GM04503 (cell line): ENCODE measurements around the gene UNC5B.

Source experiments
- DNase-seq: peaks from one replicate; pipeline ENCODE4 v3.0.0-alpha.2; 2012; ENCODE audit warnings: low read depth

Gene UNC5B

DNA sequence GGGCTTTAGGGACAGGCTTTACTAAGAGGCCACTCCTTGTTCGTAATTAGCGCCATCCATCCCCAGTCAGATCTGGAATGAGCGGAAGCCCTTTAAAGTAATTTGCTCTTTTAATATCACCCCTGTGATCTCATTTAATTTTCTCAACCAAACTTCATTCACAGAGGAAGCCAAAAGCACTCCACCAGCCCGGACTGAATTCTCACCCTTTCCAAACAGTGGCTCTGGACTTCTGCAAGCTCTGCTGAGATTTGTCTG lies 43.1 kb downstream of the UNC5B start:
- no peak for DNase-seq

DNA sequence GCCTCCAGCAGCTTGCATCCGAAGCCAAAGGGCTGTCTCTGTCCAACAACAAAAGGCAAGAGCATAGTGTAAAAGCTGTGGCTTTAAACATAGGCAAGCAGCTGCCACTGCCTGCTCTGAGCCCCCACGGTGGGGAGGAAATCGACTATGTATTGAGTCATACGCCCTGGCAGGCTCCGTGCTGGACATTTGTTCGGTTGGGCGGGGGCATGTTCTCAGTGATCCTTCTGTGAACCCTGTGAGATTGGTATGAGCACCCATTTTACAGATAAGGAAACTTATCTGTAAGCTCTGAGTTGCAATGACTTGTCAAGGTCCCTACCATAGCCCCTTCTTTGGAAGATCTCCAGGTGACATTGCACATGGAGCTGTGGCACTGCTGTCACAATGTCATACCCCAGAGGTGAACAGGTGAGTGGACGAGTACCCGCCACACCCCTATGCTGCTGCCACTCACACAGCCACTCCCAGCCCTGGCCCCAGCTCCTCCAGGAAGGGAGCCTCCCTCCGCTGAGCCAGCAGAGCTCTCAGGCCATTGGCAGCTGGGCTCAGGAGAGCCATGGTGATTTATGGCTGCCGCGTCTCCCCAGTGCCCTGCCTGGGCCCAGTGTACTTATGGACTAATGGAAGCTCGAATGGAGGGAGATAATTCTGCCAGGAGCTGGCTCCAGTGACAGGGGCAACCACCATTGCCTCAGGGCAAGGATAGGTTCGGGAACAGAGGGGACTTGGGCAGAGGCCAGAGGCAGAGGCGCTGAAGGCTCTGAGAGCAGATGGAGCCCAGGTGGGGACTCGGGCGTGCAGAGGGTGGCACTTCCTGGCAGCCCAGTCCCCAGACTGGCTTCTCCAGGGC lies 43.7 kb downstream of the UNC5B start:
- DNase-seq, result no peak

DNA sequence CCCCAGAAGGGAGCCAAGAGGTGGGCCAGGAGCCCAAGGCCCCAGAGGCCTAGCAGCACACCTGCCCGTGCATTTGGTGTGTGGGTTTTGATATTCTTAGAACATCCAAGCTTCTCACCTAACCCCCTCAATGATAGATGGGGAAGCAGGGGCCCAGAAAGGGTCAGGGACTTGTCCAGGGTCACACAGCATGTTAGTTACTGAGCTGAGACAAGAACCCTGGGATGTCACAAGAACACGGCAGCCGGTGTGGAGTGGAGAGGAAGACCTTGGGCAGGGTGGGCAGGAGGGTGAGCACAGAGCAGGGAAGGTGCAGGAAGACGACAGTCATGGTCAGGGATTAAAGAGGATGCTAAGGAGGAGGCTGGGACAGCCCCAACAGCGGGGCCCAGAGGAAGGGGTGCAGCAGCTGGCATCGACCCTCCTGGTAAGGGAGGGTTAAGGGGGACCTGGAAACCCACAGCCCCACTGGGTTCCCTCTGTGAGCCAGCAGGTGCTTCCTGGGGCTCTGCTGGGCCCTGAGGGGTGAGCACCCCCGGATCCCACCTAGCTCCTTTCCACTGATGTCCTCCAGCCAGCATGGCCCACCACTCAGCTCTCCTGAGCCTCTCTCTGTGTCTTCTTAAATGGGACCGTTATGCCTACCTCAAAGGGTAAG lies 44.4 kb downstream of the UNC5B start:
- DNase-seq, result no peak

DNA sequence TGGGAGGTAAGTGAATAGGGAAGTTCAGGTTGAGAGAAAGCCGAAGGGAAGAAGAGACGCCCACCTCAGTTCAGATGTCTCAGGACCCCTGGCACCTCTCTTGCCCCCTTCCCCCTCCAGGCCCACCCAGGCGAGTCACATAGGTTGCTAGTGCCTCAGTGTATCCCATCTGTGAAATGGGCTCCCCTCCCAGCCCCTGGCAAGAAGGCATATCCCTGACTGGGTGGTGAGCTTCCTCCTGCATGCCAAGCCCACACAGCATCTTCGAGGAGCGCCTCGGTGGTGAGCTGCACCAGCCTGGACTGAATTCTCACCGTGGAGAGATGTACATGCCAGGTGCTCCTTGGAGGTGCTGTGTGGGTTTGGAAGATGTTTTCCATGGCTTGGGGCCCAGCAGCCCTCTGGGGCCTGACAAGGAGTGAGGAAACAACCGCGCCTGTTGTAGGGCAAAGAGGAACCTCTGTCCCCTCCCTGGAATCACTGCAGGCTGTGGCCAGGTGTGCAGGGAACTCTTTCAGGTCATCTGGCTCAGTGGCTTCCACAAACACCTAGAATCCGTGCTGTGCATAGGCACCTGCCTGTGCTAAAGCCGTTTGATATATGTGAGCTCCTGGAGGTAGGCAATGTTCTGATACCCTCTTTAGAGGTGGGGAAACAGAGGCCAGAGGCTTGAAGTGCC lies 45.1 kb downstream of the UNC5B start:
- DNase-seq, result no peak

DNA sequence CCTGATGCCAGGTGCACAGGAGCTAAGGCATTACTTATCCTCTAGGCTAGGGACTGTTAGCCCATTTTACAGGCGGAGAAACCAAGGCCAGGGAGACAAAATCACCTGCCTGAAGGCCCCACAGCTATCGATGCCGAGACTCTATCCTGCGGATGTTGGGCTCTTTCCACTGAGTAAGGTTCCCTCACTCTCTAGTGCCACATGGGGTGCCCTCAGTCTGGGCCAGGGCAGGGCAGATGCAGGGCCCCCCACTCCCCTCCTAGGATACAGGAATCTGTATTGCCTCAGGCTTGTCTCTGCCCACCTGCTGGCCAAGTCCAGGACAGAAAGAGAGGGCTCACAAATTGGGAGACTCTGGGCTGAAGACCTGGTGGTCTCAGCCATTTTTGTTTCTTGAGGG lies 45.7 kb downstream of the UNC5B start:
- no peak for DNase-seq

DNA sequence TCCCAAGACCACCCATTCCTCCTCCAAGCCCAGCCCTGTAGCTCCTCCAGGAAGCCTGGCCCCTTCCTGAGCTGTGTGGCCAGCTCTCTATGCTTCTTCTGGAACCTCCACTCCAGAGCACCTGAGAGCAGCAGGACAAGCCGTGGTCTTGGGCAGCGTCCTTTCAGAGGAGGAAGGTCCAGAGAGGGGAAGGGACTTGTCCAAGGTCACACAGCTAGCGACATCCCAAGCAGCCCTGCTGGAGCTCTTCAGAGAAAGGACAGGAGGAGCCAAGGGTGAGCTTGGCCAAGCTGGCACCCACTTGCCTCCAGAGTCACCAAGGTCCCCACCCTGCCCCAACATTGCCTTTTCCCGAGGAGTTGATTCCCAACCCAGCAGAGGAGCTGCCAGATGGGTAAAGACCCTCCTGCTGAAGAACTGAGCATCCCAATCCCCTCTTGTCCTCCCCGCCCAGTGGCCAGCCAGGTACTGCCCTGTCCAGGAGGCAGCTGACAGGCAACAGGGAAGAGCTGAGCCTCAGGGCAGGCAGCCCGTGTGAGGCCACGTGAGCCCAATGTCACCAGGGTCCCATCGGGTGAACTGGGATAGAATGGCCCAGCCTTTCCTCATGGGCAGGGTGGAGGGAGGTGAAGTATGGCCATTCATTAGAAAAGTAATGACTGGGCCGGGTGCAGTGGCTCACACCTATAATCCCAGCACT lies 46.2 kb downstream of the UNC5B start:
- no peak for DNase-seq

DNA sequence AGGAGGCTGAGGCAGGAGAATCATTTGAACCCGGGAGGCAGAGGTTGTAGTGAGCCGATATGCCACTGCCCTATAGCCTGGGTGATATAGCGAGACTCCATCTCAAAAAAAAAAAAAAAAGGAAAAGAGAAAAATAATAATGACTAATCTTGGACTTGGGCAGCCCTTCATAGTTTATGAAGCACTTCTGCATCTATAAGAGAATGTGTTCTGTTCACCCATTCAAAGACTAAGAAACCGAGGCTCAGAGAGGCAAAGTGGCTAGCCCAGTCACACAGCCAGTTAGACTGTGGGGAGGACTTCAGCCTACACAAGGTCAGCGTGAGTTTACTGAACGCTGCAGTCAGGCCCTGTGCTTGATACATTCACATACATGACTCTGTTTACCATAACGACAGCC lies 46.9 kb downstream of the UNC5B start:
- DNase-seq, result no peak

DNA sequence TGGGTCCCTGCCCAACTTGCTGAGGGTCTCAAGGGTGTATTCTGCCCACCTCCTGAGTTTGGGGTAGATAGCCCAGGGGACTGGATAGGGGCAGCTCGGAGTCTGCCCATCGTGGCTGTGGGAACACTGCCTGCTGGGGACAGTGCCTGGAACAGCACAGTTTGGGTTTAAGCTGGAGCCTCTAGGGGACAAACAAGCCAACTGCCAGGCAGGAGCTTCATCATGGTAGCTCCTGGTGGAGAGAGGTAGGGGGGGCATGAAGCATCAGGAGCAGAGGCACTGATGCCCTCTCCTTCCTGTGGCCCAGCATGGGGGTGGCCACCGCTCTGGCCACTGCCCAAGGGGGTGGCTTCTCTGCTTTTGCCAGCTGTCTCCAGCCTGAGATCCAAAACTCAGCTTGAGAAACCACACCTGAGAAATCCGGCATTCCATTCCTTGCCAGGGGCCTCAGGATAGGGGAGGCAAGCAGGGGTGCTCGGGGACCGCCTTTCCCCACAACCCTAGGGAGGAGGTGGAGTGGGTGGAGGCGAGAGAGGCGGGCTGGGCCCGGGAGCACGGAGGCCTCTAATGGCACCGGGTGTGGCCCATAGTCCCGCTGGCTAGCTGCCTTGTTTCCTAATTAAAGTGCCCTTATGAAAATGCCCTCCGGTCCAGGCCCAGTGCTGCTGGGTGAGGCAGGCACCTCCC lies 47.6 kb downstream of the UNC5B start:
- no peak for DNase-seq

DNA sequence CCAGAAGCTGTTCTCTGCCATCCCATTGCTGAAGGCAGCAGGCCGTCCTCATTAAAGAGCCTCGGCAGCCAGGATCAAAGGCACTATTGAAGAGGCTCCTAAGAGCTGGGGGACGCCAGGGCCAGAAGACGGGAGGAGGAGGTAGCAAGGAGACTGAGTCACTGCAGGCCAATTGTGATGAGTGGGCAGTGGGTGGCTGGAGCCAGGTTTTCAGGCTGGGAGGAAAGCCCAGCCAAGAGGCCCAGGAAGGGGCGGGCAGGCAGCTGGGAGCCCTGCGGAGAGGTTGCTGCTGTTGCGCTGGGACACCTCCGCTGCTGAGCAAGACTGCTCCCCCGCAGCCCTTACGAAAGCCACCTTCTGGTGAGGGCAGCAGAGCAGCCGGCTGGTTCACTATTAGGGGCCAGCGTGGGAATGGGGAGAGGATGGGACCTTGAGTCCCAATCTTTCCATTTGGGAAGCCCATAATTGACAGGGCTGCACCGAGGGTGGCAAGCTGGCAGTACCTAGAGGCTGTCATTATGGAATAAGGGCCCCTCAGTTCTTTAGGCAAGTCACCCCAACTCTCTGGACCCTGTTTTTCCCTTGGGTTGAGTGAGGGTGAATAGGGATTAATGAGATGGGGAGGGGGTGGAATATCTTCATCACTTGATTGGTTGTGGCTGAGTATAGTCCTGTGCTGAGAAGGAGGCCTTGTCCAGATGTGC lies 48.4 kb downstream of the UNC5B start:
- no peak for DNase-seq

DNA sequence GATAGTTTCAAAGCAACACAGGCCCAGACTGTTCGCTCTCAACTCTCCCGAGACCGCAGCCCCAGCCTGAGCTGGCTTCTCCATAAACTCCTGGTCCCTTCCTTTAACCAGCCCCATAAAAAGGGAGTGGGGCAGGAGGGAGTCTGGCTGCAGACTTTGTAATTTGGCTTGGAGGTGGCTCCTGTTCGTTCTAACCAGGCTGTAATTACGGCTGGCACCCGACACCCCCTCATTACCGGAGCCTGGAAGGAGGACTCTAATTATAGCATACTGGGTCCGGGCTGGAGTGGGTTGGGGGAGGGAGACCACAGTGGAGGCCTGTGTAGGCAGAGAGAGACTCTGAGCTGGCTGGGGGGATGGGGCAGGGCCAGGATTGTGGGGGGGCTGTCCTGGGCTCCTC lies 49.7 kb downstream of the UNC5B start:
- DNase-seq, result no peak

DNA sequence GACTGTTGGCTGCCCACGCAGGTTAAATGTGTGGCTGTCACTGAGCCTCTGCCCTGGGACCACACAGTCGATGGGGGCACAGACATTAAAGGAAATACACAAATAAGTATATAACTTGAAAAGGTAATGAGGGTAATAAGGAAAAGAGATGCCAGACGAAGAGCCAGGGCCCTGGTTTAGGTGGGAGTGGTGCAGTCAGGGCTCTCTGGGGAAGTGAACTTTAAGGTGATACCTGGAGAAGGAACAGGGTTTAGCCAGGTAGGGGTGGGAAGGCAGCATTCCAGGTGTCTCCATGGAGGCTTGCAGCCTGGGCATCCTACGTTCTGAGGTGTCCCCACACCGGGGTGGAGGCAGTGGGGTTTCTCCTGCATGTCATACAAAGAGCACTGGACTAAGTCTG lies 50.4 kb downstream of the UNC5B start:
- DNase-seq, result no peak

DNA sequence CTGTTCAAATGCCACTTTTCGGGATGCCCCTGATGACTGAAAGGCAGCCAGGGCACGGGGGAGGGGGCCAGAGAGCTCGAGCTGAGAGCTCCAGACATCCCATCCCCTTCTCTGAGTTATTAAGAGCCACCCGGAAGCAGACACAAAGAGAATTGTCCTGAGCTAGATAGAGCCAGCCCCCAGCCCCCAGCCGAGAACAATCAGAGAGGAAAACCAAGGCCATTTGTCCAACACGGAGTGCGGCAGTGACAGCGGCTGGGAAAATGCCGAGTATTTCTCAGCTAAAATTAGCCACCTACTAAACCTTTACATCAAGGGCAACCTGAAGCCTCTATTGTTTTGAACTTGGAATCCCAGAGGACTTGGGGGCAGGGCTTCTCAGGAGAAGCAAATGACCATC lies 51.0 kb downstream of the UNC5B start:
- no peak for DNase-seq

DNA sequence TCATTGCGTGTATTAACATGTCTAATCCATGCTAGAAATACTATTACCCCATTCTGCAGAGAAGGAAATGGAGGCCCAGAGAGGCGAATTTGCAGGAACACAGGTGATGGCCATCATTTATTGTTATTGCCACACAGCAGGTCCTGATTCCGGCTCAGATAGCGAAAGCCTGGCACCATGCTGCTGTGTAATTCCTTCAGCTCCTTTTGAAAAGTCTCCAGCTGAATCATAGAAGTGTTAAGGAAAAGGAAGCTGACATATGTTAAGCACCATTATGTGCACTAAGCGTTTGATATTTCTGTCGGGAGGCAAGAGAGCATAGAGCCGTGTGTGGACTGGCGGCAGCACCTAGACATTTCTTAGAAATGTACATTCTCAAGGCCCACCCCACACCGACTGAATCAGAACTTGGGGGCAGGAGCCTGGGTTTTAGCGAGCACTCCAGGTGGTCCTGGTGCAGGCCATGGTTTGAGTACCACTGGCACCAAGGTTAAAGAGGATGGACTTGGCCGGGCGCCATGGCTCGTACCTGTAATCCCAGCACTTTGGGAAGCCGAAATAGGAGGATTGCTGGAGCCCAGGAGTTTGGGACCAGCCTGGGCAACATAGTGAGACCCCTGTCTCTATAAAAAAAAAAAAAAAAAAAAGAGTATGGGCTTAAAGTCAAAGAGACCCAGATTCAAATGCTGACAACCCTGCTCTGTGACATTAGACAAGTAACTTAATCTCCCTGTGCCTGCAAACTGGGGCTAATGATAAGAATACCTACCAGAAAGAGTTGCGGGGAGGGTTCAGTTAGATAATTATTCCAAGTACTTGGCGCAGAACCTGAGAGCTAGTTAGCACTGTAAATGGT lies 52.2 kb downstream of the UNC5B start:
- DNase-seq, result no peak

DNA sequence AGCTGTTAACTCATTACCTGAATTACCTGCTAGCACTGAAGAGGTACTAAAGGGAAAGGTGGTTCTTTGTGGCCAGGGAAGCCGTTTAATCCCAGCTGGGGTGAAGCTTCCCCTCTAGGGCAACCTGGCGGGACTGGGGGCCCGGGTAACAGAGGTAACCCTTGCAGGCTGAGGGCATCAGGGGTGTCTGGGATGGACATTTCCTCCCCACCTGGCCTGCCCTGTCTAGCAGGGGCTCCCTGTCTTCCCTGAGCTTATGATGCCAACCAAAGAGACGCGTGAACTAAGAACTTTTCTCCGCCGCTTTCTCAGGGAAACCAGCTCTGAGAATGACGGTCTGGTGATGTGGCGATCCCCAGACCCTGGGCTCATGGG lies 52.8 kb downstream of the UNC5B start:
- no peak for DNase-seq

DNA sequence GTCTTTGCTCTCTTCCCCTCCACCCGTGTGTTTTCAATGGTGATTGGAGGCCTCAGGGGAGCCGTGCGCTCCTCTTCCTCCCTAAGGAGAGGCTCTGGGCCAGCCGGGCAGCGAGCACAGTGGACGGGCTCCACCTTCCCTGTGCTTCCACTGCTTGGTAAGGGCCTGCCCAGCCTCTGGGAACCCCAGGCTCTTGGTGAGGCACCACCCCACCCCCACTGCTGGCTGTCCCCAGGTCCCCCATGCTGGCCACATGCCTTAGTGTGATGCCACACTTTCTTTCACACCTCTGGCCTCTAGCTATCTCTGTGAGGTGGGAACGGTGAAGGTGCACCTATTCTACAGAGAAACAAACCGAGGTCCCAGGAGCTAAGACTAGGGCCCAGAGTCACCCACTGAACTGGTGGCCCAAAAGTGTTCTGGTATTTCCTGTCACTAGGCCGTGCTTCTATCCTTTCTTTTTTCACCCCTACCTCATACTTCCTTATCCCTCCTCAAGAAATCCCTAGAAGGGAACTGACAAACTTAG lies 53.3 kb downstream of the UNC5B start:
- no peak for DNase-seq

DNA sequence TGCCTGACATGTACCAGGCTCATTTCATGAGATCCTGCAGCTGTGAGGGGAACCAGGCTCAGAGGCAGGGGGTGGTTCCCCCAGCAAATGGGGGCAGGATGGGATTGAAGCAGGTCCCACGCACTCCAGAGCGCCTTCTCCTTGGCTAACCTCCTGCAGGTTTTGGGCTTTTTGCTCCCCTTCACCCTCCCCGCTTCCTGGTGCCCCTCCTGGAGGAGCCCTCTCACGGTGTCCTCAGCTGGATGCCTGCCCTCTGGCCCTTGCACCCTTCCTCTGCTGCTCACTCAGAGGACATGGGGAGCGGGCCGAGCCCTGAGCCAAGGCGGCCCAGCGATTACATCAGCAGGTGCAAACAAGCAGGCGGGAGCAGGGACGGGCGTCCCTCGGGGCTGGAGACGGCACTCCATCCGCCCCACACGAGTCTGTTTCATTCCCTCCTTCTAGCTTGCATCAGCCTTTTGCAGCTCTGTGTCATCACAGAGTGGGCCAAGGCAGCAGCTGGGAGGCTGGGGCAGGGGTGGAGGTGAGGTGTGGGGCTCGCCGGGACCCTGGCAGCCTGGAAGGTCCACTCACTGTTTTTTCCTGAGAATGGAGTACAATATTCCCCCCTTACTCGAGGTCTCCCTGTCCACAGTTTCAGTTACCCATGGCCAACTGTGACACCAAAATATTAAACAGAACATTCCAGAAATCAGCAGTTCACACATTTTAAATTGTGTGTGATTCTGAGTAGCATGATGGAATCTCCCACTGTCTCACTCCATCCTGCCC lies 54.0 kb downstream of the UNC5B start:
- peak; percentile 70 for DNase-seq

DNA sequence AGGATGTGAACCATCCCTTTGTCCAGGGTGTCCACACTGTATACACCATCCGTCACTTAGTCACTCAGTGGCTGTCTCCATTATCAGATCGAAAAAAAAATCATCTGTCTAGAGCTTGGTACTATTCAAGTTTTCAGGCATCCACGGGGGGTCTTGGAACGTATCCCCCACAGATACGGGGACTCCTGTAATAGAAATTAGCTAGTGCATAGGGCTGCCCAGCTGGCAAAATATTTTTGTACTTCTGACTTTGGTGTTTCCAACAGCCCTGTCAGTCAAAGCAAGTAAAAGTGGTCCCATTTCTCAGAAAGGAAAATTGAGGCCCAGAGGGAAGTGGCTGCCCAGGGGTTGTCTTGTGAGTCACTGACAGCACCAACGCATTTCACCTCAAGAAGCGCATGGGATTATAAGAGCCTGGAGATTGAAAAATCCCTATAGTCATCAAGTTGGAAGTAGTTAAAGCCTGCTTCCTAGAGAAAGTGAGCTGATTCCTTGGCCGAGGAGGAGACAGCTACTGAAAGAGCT lies 54.6 kb downstream of the UNC5B start:
- no peak for DNase-seq

DNA sequence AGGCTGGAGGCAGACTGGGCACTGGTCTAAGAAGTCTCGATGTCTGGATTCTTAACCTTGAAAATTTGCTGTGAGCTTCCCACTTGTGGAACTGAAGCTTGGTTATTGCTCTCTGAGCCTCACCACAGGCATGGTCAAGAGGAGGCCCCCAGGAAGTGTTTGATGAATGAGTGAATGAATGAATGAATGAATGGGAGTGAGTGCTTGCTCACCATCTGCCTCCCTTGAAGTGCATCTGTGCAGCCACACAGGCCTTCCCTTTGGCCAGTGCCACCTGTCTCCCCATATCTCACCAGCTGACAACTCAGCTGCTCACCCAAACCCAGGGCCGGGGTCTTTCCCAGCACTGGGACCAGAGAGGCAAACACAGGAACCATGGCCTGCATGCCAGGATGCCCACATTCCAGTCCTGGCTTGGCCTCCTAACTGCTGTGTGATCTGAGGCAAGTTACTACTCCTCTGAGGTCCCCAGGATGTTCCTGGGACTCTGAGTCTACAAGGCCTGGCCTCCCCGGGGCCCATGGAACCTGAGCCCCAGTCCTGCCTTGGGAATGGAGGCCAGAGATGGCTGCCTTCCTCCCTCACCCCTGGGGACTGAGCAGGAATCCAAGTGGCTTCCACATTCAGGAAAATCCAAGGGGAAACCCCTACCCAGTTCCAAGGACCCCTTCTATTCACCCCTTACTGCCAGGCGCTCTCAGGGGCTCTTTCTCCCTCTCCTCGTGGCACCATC lies 55.3 kb downstream of the UNC5B start:
- no peak for DNase-seq

DNA sequence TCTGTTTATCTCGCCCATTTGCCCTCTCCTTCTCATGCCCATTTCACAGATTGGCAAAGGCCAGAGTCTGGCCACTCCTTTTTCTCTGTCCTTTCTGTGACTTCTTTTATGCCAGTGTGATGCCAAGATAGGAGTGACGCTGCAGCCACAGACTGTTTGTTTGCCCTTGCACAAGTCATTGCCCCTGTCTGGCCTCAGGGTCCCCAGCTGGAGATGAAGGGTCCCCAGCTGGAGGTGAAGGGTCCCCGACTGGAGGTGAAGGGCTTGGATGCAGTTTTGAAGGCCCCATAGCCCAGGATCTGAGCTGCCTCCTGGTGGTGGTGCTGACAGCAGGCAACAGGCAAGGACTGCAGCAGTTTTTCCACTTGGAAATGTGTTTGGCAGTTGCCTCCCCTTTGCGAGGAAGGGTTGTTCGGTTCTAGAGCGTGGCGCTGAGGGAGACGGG lies 55.9 kb downstream of the UNC5B start:
- DNase-seq, result no peak
